Measurements from ENCODE around the gene GNAQ.

Gene GNAQ

DNA sequence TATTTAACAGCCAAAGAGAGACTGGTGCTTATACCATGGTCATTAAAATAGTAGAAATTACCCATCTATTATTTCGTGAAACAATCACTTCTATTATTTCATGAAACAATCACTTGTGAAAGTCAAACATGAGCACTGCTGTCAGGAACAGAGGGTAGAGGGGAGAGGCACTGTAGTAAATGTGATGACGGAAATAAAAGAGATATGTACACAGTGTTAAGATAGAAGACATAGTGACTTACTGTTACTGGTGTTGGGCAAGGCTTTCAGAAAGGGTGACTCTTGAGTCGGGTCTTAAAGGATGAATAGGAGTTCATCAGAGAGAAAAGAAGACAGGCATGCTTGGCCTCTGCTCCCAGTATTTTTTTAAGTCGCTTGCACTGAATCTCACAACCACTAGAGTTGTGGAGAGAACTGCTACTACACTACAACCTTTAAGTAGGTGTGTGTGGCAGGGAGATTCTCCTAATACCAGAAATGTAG lies 220.9 kb downstream of the GNAQ start:
- Histone ChIP-seq H3K27me3 (ENCODE audit: control insufficient read depth, insufficient read depth, low read length) (no peaks in the 10 kb centered on the region), H3K36me3 (ENCODE audit: control insufficient read depth, insufficient read depth, low read length) (peaks cover 9% of the 10 kb centered on the region)

DNA sequence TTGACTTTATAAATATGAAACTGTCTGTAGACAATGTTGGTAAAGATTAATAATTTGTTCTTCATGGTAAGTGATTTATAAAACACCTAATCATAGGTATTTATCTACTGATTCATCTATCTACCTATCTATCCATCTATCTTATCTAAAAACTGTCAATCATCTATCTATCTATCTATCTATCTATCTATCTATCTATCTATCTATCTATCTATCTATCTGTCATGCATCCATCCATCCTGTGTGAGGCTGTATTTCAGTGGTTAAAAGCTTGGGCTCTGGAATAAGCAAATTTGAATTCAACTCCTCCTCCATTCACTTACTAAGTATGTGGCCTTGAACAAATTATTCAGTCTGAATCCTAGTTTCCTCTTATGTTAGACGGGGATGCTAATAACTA lies 221.6 kb downstream of the GNAQ start:
- Histone ChIP-seq H3K4me1 (ENCODE audit: control insufficient read depth, insufficient read depth, low read length) (no peaks in the 10 kb centered on the region), H3K4me3 (ENCODE audit: low read depth, low read length) (no peak overlapping the region), H3K9me3 (ENCODE audit: control insufficient read depth, insufficient read depth, low read length) (no peaks in the 10 kb centered on the region), H3K27ac (ENCODE audit: low read depth, low read length) (no peak overlapping the region), H3K27me3 (ENCODE audit: control insufficient read depth, insufficient read depth, low read length) (no peaks in the 10 kb centered on the region), H3K9ac (ENCODE audit: low read depth, low read length) (no peak overlapping the region), H3K36me3 (ENCODE audit: control insufficient read depth, insufficient read depth, low read length) (peaks cover 5% of the 10 kb centered on the region)

More for the DNA sequence above, 220.9 kb downstream of the GNAQ start:
- no peaks in the 10 kb centered on the region for H3K9me3 ChIP-seq (ENCODE audit: control insufficient read depth, insufficient read depth, low read length)
- no peaks in the 10 kb centered on the region for H3K4me1 ChIP-seq (ENCODE audit: control insufficient read depth, insufficient read depth, low read length)
- H3K9ac ChIP-seq (ENCODE audit: low read depth, low read length), result no peak overlapping the region
- H3K4me3 ChIP-seq (ENCODE audit: low read depth, low read length), result no peak overlapping the region
- no peak overlapping the region for H3K27ac ChIP-seq (ENCODE audit: low read depth, low read length)

DNA sequence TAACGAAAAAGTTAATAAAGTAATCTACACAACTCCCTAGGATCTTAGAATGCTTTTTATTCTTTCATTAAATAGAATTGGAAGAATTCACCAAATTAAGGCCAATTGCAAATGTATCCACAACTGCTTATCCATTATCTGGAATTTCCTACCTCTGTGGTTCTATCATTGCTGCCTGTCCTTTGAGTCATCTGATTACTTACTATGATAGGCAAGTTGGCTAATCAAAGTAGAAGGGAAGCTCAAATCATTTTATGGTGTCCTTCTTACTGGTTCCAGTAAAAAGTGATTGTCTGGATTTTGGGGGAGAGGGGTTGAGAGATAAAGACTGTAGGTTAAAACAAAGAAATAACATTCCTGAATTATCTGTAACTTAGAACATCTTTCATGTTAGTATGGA lies 222.1 kb downstream of the GNAQ start:
- Histone ChIP-seq H3K4me3 (ENCODE audit: low read depth, low read length) (no peak overlapping the region), H3K36me3 (ENCODE audit: control insufficient read depth, insufficient read depth, low read length) (peaks cover under 1% of the 10 kb centered on the region; the same call in 1 of the 2 replicates)

DNA sequence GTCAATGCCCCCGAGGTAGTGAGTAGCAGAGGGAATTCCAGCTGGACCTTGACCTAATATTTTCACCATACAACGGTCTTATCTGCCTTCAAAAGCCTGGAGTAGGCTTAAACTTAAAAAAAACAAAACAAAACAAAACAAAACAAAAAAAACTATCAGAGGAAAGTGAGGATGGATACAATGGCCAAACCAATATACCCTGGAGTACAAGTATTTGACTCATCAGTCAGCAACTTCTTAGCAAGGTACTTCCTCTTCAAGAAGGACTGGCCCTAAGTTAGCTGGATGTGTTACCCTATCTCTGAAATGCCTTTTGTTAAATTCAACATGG lies 222.9 kb downstream of the GNAQ start:
- H3K27me3 ChIP-seq (ENCODE audit: control insufficient read depth, insufficient read depth, low read length), result no peaks in the 10 kb centered on the region
- H3K36me3 ChIP-seq (ENCODE audit: control insufficient read depth, insufficient read depth, low read length), result no peaks in the 10 kb centered on the region; the same call in 1 of the 2 replicates
- H3K4me3 ChIP-seq (ENCODE audit: low read depth, low read length), result no peak overlapping the region
- H3K9me3 ChIP-seq (ENCODE audit: control insufficient read depth, insufficient read depth, low read length), result no peaks in the 10 kb centered on the region
- no peaks in the 10 kb centered on the region for H3K4me1 ChIP-seq (ENCODE audit: control insufficient read depth, insufficient read depth, low read length)
- H3K27ac ChIP-seq (ENCODE audit: low read depth, low read length), result no peak overlapping the region
- no peak overlapping the region for H3K9ac ChIP-seq (ENCODE audit: low read depth, low read length)

More for the DNA sequence above, 222.1 kb downstream of the GNAQ start:
- H3K9ac ChIP-seq (ENCODE audit: low read depth, low read length), result no peak overlapping the region
- H3K27ac ChIP-seq (ENCODE audit: low read depth, low read length), result no peak overlapping the region
- no peaks in the 10 kb centered on the region for H3K4me1 ChIP-seq (ENCODE audit: control insufficient read depth, insufficient read depth, low read length)
- no peaks in the 10 kb centered on the region for H3K27me3 ChIP-seq (ENCODE audit: control insufficient read depth, insufficient read depth, low read length)
- no peaks in the 10 kb centered on the region for H3K9me3 ChIP-seq (ENCODE audit: control insufficient read depth, insufficient read depth, low read length)

DNA sequence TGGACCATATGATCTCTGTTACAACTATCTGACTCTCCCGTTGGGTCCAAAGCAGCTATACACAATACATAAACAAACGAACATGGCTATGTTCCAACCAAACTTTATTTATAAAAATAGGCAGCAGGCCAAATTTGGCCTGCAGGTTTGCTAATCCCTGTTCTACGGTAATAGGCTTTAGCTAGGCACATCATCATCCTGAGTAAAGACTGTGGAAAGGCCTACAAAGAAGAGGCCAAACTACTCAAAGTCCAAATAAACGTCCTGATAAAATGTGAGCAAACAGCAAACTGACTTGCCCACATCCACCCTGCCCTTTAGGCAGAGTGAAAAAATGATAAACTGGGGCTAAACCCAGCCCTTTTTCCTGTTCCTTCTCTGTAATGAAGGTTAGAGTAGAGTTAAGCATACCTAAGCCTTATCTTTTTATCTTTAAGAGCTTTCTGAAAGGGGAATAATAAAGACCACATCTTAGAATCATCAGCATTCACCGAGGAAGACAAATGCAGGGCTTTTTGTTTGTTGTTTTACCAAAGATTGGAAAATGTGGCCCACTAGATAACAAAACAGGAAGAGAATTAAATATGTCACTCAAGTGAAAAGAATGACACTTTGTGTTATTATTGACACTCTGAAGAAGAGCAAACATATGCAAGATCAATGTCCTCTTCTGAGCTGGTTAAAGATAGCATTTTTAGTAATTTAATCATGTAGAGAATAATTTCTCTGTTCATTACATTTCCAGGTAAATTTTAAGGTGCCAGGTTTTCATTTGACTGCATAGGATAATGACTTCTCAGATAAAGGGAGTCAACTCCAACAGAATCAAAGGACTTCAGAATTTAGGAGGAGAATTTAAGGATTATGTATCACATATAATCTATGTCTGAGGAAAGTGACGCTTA lies 223.5 kb downstream of the GNAQ start:
- Histone ChIP-seq H3K27me3 (ENCODE audit: control insufficient read depth, insufficient read depth, low read length) (no peaks in the 10 kb centered on the region), H3K36me3 (ENCODE audit: control insufficient read depth, insufficient read depth, low read length) (no peaks in the 10 kb centered on the region; the same call in 1 of the 2 replicates), H3K4me3 (ENCODE audit: low read depth, low read length) (no peak overlapping the region), H3K4me1 (ENCODE audit: control insufficient read depth, insufficient read depth, low read length) (peaks cover 6% of the 10 kb centered on the region), H3K9me3 (ENCODE audit: control insufficient read depth, insufficient read depth, low read length) (no peaks in the 10 kb centered on the region), H3K9ac (ENCODE audit: low read depth, low read length) (no peak overlapping the region), H3K27ac (ENCODE audit: low read depth, low read length) (peak overlapping the region; percentile 5)

DNA sequence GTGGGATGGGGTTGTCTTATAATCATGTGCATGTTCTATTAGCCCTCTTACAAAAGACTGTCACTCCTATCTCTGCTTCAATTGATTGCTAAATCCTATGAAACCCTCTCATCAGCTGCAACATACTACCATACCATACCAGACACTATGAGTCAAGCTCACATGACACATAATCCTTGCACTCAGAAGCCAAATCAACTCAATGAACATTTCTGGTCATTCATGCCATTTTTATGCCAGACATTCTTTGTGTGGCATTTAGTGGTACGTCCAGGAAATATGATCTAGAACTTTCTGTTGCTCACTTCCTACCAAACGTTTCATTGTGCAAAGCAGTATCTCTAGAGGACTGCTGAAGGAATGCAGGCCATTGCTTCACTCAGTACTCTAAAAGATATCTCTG lies 224.3 kb downstream of the GNAQ start:
- Histone ChIP-seq H3K36me3 (ENCODE audit: control insufficient read depth, insufficient read depth, low read length) (no peaks in the 10 kb centered on the region; the same call in 1 of the 2 replicates), H3K4me3 (ENCODE audit: low read depth, low read length) (no peak overlapping the region), H3K4me1 (ENCODE audit: control insufficient read depth, insufficient read depth, low read length) (peaks cover 9% of the 10 kb centered on the region), H3K27ac (ENCODE audit: low read depth, low read length) (peak overlapping the region; percentile 5), H3K9ac (ENCODE audit: low read depth, low read length) (no peak overlapping the region), H3K9me3 (ENCODE audit: control insufficient read depth, insufficient read depth, low read length) (no peaks in the 10 kb centered on the region), H3K27me3 (ENCODE audit: control insufficient read depth, insufficient read depth, low read length) (no peaks in the 10 kb centered on the region)

DNA sequence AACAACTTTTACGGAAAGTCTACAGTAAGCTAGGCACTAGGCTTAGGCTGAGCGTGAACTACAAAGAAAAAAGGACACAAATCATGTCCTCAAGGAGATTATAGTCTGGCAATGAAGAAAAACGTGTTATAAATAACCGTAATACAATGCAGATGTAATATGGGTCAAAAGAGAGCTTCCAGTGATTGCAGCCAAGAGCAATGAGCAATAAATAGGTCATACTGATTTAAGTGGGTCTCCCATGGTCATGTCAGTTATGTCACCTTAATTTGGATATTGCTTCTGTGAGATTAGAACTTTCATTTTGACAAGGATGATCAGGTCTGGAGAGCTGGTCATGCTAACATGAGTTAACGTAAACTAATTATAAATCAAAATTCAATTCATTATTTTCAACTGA lies 224.9 kb downstream of the GNAQ start:
- H3K4me1 ChIP-seq (ENCODE audit: control insufficient read depth, insufficient read depth, low read length), result peaks cover 9% of the 10 kb centered on the region
- no peaks in the 10 kb centered on the region for H3K9me3 ChIP-seq (ENCODE audit: control insufficient read depth, insufficient read depth, low read length)
- no peak overlapping the region for H3K9ac ChIP-seq (ENCODE audit: low read depth, low read length)
- no peaks in the 10 kb centered on the region for H3K27me3 ChIP-seq (ENCODE audit: control insufficient read depth, insufficient read depth, low read length)
- H3K4me3 ChIP-seq (ENCODE audit: low read depth, low read length), result no peak overlapping the region
- no peaks in the 10 kb centered on the region for H3K36me3 ChIP-seq (ENCODE audit: control insufficient read depth, insufficient read depth, low read length)
- H3K27ac ChIP-seq (ENCODE audit: low read depth, low read length), result no peak overlapping the region

DNA sequence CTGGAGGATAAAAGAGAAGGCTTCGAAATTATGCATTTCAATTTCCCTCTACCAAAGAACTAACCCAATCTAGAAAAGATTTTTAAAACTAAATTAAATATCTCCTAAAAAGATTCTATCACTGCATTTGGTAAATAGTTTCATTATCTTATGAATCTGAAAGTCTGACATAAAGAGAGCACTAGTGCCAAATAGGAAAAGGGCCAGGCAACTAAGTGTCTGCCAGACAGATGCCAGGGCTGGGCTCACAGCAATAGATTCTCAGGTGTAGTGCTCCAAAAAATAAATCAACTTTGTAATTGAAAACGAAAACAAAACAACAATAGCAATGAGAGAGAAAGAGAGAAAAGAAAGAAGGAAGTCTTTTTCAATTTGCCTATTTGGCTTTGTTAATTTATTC lies 225.8 kb downstream of the GNAQ start:
- H3K4me1 ChIP-seq (ENCODE audit: control insufficient read depth, insufficient read depth, low read length), result peaks cover 9% of the 10 kb centered on the region
- no peak overlapping the region for H3K27ac ChIP-seq (ENCODE audit: low read depth, low read length)
- no peaks in the 10 kb centered on the region for H3K27me3 ChIP-seq (ENCODE audit: control insufficient read depth, insufficient read depth, low read length)
- H3K9ac ChIP-seq (ENCODE audit: low read depth, low read length), result no peak overlapping the region
- no peaks in the 10 kb centered on the region for H3K9me3 ChIP-seq (ENCODE audit: control insufficient read depth, insufficient read depth, low read length)
- H3K4me3 ChIP-seq (ENCODE audit: low read depth, low read length), result no peak overlapping the region
- no peaks in the 10 kb centered on the region for H3K36me3 ChIP-seq (ENCODE audit: control insufficient read depth, insufficient read depth, low read length)

DNA sequence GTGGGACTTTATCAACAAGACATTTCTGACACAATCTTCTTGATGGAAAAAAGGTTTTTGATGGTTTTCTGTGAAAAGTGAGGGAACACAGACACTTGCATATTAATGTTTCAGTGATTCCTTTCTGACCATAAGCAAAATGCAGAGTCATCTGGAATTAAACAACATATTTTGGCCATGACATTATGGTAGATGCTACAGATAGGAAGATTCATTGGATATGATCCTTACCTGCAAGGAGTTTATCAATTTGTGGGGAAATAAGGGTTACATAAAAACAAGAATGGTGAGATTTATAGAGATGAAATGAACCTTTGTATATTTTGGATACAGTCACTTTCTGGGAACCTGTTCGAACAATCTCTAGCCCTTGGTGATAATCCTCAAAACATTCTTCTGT lies 228.2 kb downstream of the GNAQ start:
- Histone ChIP-seq H3K9ac (ENCODE audit: low read depth, low read length) (no peak overlapping the region), H3K27me3 (ENCODE audit: control insufficient read depth, insufficient read depth, low read length) (no peaks in the 10 kb centered on the region), H3K4me1 (ENCODE audit: control insufficient read depth, insufficient read depth, low read length) (peaks cover 9% of the 10 kb centered on the region), H3K4me3 (ENCODE audit: low read depth, low read length) (no peak overlapping the region), H3K36me3 (ENCODE audit: control insufficient read depth, insufficient read depth, low read length) (no peaks in the 10 kb centered on the region), H3K9me3 (ENCODE audit: control insufficient read depth, insufficient read depth, low read length) (no peaks in the 10 kb centered on the region), H3K27ac (ENCODE audit: low read depth, low read length) (no peak overlapping the region)

DNA sequence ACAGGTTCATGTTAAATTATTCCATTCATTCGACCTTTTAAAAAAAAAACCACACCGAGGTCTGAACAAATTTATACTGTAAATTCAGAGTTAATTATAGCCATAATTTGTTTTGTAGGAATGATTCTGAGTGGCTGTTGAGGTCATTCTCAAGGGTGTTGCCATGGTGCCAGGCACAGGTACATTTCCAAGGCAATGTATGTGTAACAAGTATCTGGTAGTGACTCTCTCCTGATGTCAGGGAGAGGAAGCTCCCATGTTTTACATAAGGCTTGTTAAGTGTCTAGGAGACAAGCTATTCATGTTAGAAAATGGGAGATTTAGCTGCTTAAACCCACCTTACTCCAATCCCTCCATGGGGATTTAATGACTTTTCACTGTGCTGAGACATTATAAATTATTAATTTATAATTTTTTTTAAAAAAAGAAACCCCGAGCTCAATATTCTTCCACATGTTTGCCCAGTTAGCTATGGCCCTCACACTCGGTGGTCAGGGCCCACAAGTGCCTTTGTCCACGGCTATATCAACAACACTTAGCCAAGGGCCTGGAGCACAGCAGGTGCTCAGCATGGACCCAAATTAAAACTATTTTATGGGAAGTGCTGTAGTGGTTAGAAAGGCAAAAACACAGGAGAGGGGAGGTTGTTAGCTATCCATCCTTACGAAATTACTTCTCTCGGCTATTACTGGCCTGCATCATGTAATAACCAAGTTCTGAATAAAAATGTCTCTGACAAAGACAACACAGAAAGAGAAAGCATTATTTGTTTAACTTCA lies 228.9 kb downstream of the GNAQ start:
- Histone ChIP-seq H3K4me3 (ENCODE audit: low read depth, low read length) (no peak overlapping the region), H3K9me3 (ENCODE audit: control insufficient read depth, insufficient read depth, low read length) (no peaks in the 10 kb centered on the region), H3K36me3 (ENCODE audit: control insufficient read depth, insufficient read depth, low read length) (no peaks in the 10 kb centered on the region), H3K9ac (ENCODE audit: low read depth, low read length) (no peak overlapping the region), H3K4me1 (ENCODE audit: control insufficient read depth, insufficient read depth, low read length) (peaks cover 9% of the 10 kb centered on the region), H3K27ac (ENCODE audit: low read depth, low read length) (no peak overlapping the region), H3K27me3 (ENCODE audit: control insufficient read depth, insufficient read depth, low read length) (no peaks in the 10 kb centered on the region)

DNA sequence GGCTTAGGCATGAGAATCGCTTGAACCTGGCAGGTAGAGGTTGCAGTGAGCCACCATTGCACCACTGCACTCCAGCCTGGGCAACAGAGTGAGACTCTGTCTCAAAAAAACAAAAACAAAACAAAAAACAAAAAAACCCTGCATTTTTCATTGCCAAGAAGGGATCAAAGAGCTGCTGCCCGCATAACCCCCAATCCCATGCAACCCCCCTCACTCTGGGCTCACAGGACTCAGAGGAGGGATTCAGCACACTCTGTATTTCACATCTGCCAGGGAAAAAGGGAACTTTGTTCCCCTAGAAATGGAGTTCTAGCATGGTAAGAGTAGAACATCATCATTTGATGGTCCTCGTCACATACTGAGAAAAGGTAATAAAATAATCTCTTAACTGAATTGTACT lies 229.5 kb downstream of the GNAQ start:
- Histone ChIP-seq H3K9me3 (ENCODE audit: control insufficient read depth, insufficient read depth, low read length) (no peaks in the 10 kb centered on the region), H3K4me1 (ENCODE audit: control insufficient read depth, insufficient read depth, low read length) (peaks cover 9% of the 10 kb centered on the region), H3K9ac (ENCODE audit: low read depth, low read length) (no peak overlapping the region), H3K27me3 (ENCODE audit: control insufficient read depth, insufficient read depth, low read length) (no peaks in the 10 kb centered on the region), H3K27ac (ENCODE audit: low read depth, low read length) (no peak overlapping the region), H3K4me3 (ENCODE audit: low read depth, low read length) (no peak overlapping the region), H3K36me3 (ENCODE audit: control insufficient read depth, insufficient read depth, low read length) (0 out of 2 replicates have a peak, but pooled peaks cover 4% of the 10 kb centered on the region)
